PC-3 (cell line): ENCODE measurements around the gene AMH. TPM values are rescaled to one million over a fixed set of nuclear protein-coding genes. Genes with fewer than 3 reads are reported as not detected.
A peak's percentile ranks its signal among the peaks of the same experiment; 100 is the strongest.

Source experiments
- ATAC-seq: fragments of 200-7000 bp; cut with Tn5 transposase; 2 replicates; pipeline ENCODE4 v1.9.1; 2020; ENCODE audit warnings: mild to moderate bottlenecking, moderate library complexity
- BruUV-seq: library from RNA; stranded (reverse); fragments of 400-500 nt; replicated peaks from 2 replicates; lab custom pipeline; 2021; lab: Mats Ljungman, UMichigan
- CTCF ChIA-PET: fragments of 300-600 bp; sonication (Branson Sonifier 250); formaldehyde crosslinking; loops from one replicate; lab custom pipeline; 2022; ENCODE audit warnings: antibody characterized with exemption; lab: Charles Lee
- POLR2A ChIA-PET: fragments of 300-600 bp; sonication (Branson Sonifier 250); formaldehyde crosslinking; loops from one replicate; lab custom pipeline; 2022; ENCODE audit warnings: antibody characterized with exemption; ENCODE audit not compliant: unreplicated experiment; lab: Charles Lee
- DNase-seq: peaks from one replicate; pipeline ENCODE4 v3.0.0-alpha.2; 2015
- H2AFZ ChIP-seq: fragments of 300-600 bp; sonication (generic); 2 replicates; pipeline ENCODE4 v1.6.0; 2016; ENCODE audit warnings: antibody characterized with exemption, low read length
- H3F3A ChIP-seq: fragments of 300-600 bp; sonication (generic); one replicate; pipeline ENCODE4 v1.6.0; 2017; ENCODE audit warnings: antibody characterized with exemption, low read length, control low read depth, mild to moderate bottlenecking; ENCODE audit not compliant: unreplicated experiment
- H3K27ac ChIP-seq: fragments of 300-600 bp; sonication (generic); 2 replicates; pipeline ENCODE4 v1.5.1; 2016; ENCODE audit warnings: mild to moderate bottlenecking, low read length
- H3K27me3 ChIP-seq: fragments of 300-600 bp; sonication (generic); 2 replicates; pipeline ENCODE4 v1.6.1; 2016; ENCODE audit warnings: low read length, mixed read lengths
- H3K36me3 ChIP-seq: fragments of 300-600 bp; sonication (generic); 2 replicates; pipeline ENCODE4 v1.6.1; 2016; ENCODE audit warnings: low read depth, mixed run types, low read length, mixed read lengths
- H3K4me1 ChIP-seq: fragments of 300-600 bp; sonication (generic); 2 replicates; pipeline ENCODE4 v1.5.1; 2016; ENCODE audit warnings: low read length; ENCODE audit not compliant: insufficient read depth
- H3K4me2 ChIP-seq: fragments of 300-600 bp; sonication (generic); 2 replicates; pipeline ENCODE4 v1.6.0; 2016; ENCODE audit warnings: low read length
- H3K4me3 ChIP-seq: fragments of 300-600 bp; sonication (generic); 2 replicates; pipeline ENCODE4 v1.5.1; 2016; ENCODE audit warnings: mild to moderate bottlenecking, low read length, mixed read lengths
- H3K79me2 ChIP-seq: fragments of 300-600 bp; sonication (generic); 2 replicates; pipeline ENCODE4 v1.6.1; 2017; ENCODE audit warnings: low read length, mixed read lengths
- H3K9ac ChIP-seq: fragments of 300-600 bp; sonication (generic); 2 replicates; pipeline ENCODE4 v1.6.0; 2016; ENCODE audit warnings: mild to moderate bottlenecking, low read length
- H3K9me2 ChIP-seq: fragments of 300-600 bp; sonication (generic); replicated peaks from 2 replicates; pipeline ENCODE4 v1.6.1; 2016; ENCODE audit warnings: mixed run types, low read length, mixed read lengths
- H3K9me3 ChIP-seq: fragments of 300-600 bp; sonication (generic); 2 replicates; pipeline ENCODE4 v1.6.1; 2016; ENCODE audit warnings: low read length, mixed read lengths
- H4K20me1 ChIP-seq: fragments of 300-600 bp; sonication (generic); 2 replicates; pipeline ENCODE4 v1.6.1; 2016; ENCODE audit warnings: low read length, mixed read lengths
- EZH2 ChIP-seq: fragments of 300-600 bp; sonication (generic); IDR thresholded peaks from one replicate; pipeline ENCODE4 v1.6.1; 2017; ENCODE audit warnings: antibody characterized with exemption, mild to moderate bottlenecking, low read length; ENCODE audit not compliant: unreplicated experiment
- EZH2phosphoT487 ChIP-seq: fragments of 300-600 bp; sonication (generic); IDR thresholded peaks from 2 replicates; pipeline ENCODE4 v1.6.1; 2018; ENCODE audit warnings: mild to moderate bottlenecking, antibody characterized with exemption, low read length, borderline replicate concordance
- intact Hi-C: fragments of 100-400 bp; cut with micrococcal nuclease; formaldehyde crosslinking; loops from 2 replicates; pipeline ENCODE4 v1.9.0; 2023
- total RNA-seq: library from RNA; depleted of rRNA; stranded (reverse); fragments of >200 nt; gene quantifications from 2 replicates; pipeline ENCODE4 v1.2.3, GENCODE V29; 2014
- TF ChIP-seq, protein P1 (sequence below): fragments of 300-600 bp; sonication (generic); conservative IDR thresholded peaks from 2 replicates; pipeline ENCODE4 v1.5.1; 2017; ENCODE audit warnings: antibody characterized with exemption, low read depth, mild to moderate bottlenecking, low read length

Gene AMH
- total RNA-seq, 1 experiment from 2014 or later: 6.0 TPM

DNA sequence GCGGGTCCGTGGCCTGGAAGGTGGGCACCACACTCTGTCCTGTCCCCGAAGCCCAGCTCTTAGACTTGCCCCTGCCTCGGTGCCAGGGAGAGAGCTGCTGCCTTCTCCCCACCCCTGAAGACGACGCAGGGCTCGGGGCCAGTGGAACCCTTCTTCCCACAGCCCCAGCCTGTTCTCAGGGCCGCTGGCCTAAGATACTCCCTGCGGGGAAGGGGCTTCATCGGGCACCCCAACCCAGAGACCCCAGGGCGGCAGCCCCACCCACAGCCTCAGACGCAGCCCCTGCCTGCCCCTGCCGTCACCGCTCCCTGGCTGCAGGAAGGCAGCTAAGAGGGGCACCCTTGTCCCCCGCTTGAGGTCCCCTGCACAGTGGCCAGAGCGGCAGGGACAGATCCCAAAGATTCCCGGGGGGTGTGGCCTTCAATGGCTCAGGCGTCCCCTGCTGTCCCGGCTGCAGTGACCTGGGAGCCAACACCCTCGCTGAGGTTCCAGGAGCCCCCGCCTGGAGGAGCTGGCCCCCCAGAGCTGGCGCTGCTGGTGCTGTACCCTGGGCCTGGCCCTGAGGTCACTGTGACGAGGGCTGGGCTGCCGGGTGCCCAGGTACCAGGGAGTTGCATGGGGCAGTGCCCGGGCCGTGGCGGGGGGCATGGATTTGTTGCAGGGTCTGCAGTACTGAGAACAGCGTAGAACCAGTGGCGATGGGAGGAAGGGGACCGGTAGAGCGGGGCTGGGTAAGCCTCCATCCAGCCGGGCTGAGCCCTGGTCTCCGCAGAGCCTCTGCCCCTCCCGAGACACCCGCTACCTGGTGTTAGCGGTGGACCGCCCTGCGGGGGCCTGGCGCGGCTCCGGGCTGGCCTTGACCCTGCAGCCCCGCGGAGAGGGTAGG, 1.0 kb downstream of the AMH start:
- Histone ChIP-seq H3K4me2 (no peak overlapping the region), H3K4me1 (no peaks in the 10 kb centered on the region), H4K20me1 (no peaks in the 10 kb centered on the region), H3K79me2 (no peaks in the 10 kb centered on the region), H2AFZ (no peak overlapping the region), H3K27ac (no peak overlapping the region), H3K4me3 (no peak overlapping the region), H3K36me3 (peaks cover 2% of the 10 kb centered on the region; the same call in 1 of the 2 replicates), H3K9me2 (no peaks in the 10 kb centered on the region), H3F3A (no peaks in the 10 kb centered on the region), H3K9me3 (no peaks in the 10 kb centered on the region), H3K9ac (no peak overlapping the region), H3K27me3 (no peaks in the 10 kb centered on the region)
- peak; percentile 19 for ATAC-seq
- ChIA-PET CTCF (no interaction called here), POLR2A (no interaction called here)
- DNase-seq: no peak
- intact Hi-C loops: no loop called here
- TF ChIP-seq EZH2phosphoT487 (no peak), EZH2 (no peak)
- TF ChIP-seq, protein P1, sequence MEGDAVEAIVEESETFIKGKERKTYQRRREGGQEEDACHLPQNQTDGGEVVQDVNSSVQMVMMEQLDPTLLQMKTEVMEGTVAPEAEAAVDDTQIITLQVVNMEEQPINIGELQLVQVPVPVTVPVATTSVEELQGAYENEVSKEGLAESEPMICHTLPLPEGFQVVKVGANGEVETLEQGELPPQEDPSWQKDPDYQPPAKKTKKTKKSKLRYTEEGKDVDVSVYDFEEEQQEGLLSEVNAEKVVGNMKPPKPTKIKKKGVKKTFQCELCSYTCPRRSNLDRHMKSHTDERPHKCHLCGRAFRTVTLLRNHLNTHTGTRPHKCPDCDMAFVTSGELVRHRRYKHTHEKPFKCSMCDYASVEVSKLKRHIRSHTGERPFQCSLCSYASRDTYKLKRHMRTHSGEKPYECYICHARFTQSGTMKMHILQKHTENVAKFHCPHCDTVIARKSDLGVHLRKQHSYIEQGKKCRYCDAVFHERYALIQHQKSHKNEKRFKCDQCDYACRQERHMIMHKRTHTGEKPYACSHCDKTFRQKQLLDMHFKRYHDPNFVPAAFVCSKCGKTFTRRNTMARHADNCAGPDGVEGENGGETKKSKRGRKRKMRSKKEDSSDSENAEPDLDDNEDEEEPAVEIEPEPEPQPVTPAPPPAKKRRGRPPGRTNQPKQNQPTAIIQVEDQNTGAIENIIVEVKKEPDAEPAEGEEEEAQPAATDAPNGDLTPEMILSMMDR: no peak
- no TSS peak for BruUV-seq

DNA sequence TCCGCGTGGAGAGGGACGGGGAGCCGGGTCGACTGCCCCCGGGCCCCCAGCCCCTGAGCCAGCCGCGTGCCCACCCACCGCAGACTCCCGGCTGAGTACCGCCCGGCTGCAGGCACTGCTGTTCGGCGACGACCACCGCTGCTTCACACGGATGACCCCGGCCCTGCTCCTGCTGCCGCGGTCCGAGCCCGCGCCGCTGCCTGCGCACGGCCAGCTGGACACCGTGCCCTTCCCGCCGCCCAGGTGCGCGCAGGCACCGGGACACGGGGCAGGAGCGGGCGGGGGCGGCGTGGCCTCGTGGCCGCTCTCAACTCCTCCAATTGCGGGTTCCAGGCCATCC, 1.6 kb downstream of the AMH start:
- Histone ChIP-seq H3K9me3 (no peaks in the 10 kb centered on the region), H3K9me2 (no peaks in the 10 kb centered on the region), H4K20me1 (no peaks in the 10 kb centered on the region), H3K4me2 (no peak overlapping the region), H3K79me2 (no peaks in the 10 kb centered on the region), H3F3A (no peaks in the 10 kb centered on the region), H3K27me3 (no peaks in the 10 kb centered on the region), H3K4me1 (no peaks in the 10 kb centered on the region), H3K9ac (no peak overlapping the region), H2AFZ (no peak overlapping the region), H3K36me3 (no peaks in the 10 kb centered on the region; the same call in 1 of the 2 replicates), H3K4me3 (no peak overlapping the region), H3K27ac (no peak overlapping the region)
- intact Hi-C loops: no loop called here
- DNase-seq (no peak), ATAC-seq (no peak; the same call in 1 of the 2 replicates)
- no TSS peak for BruUV-seq
- CTCF ChIA-PET: no interaction called here
- TF ChIP-seq EZH2 (no peak), EZH2phosphoT487 (no peak)
- TF ChIP-seq, protein P1: no peak
- POLR2A ChIA-PET: no interaction called here
